Stimulated activated CD8-positive, alpha-beta memory T cell treated with anti-CD3 and anti-CD28 coated beads, Interleukin-4, amount 100 ng/mL, for 24 hours (primary cell): ENCODE measurements around the gene TBC1D14.
A peak's percentile ranks its signal among the peaks of the same experiment; 100 is the strongest.
"Not testable (repeated sequence)": the region's sequence is repeated elsewhere in the genome, so short reads cannot be mapped to it uniquely, and the experiment has no call there.

Source experiments
- DNase-seq: peaks from one replicate; pipeline ENCODE4 v3.0.0-alpha.2; 2020; ENCODE audit warnings: low read depth

TBC1D14 gene

DNA sequence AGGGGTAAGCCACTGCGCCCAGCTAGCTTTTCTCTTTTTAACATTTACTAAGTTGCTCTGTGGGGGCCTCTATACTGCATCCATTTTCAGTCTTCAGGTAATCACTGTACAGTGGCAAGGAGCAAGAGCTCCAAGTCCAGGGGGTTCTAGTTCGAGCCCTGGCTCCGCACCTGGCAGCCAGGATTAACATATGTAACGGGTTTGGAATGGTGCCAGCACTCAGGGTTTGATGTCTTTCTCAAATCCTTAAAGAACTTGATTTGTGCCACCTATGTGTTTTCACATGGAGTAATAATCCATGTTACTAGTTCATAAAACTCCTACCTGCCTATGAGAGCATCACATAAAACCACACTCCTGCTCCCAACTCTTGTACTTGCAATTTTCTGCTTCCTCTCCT lies 153.7 kb downstream of the TBC1D14 start:
- no peak for DNase-seq

DNA sequence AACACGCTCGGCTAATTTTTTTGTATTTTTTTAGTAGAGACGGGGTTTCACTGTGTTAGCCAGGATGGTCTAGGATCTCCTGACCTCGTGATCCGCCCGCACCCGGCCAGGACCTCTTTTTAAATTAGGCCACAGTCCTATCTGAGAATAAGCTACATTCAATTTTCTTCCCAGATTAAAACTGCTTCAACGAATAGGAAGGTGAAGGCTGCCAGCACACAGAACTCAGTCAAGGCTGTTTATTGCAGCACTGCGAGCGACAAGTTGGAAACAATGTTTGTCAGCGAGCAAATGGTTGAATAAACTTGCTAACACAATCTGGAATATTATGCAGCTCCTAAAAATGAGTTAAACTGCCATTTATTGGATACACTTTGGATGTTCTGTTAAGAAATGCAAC lies 156.4 kb downstream of the TBC1D14 start:
- no peak for DNase-seq

DNA sequence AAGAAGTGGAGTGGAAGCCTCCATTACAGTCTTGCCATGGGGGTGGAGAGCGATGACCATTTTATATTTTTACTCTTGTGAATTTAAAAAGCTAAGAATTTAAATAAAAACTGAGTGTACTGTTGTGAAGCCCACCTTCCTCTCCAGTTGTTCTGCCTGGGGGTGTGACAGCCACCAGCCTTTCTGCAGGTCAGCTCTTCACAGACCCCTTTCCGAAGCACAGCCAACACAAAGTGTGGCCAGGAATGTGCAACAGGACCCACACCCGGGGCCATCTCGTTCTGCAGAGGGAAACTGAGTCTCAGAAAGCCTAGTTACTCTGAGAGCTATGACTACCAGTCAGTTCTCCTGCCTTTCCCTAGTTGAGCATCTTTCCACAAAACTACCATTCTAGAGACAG lies 156.9 kb downstream of the TBC1D14 start:
- no peak for DNase-seq

DNA sequence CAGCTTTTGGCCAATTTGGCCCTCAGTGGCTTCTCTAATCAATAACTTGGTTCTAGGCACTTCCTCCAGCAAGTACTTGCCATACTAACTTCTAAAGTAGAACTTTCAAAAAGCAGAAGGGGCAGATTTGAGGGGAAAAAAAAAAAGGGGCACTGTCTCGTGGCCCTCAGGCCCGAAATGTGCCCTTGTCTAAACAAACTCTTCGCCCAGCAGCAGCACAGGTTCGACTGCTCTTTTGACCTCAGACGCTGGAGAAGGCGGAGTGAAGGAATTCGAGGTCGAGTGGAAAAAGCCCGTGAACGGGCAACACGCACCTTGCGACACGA lies 157.5 kb downstream of the TBC1D14 start:
- DNase-seq, result no peak

DNA sequence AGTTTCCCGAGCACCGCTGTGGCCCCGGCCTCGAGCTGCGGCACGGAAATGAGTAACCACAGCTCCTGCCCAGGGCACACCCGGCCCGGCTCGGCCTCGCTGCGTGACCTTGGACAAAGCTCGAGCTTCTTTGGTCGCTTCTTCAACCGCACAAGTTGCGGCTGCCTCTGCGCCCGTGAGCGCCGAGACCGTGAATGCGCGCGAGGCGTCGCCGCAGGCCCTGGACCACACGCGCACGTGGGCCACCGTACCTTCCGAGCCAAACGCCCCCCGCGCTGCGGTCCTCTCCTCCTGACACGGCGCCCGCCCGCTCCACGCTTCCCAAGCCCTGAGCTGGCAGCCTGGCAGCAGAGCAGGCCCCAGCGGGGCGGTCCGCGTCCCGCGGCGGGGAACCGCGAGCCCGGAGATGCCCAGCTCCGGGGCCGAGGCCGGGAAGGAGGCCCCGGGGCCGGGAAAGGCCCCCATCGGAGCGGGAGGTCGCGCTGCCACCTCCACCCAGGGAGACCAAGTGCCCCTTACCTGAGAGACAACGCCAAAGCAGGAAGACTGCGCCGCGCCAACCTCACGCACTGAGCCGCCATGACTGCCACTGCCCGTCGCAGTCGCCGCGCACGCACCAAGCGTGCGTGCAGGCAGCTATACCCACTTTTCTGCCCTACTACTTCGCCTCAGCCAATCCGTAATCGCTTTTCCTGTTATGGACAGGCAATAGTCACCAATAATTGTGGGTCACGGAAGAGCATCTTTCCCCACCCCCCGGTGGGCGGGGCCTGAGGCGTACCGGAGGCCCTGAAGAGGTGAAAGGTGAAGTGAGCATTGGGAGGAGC lies 158.0 kb downstream of the TBC1D14 start, which contains the start of gene GRPEL1:
GRPEL1 (minus strand) TSS at position 613 of the 827 bp plus-strand sequence; CDS start at position 581, 32 bp downstream.
- peak; percentile 100 for DNase-seq

DNA sequence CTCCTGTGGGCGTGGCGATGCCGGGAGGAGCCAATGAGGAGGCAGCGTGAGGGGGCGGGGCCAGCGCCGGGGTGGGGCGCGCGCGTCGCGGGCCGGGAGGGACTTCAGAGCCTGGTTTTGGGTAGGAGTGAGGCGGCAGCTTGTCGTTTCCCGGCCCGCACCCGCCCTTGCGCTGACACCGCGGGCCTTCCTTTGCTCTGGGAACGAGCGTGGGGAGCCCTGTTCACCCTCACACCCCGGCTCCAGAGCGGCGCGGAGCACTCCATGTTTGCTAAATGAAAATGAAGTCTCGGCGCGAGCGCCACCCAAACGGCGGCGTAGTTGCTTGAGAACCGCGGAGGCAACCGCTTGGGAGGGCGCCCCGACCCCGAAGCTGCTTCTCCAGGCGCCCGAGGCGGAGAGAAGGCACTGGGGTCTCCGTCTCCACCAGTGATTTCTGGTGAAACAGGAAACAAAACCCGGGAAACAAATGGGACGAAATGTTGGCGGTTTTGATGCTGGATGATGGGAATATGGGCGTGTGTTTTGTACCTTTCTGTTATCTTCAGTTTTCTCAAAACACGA lies 158.7 kb downstream of the TBC1D14 start:
- no peak for DNase-seq

DNA sequence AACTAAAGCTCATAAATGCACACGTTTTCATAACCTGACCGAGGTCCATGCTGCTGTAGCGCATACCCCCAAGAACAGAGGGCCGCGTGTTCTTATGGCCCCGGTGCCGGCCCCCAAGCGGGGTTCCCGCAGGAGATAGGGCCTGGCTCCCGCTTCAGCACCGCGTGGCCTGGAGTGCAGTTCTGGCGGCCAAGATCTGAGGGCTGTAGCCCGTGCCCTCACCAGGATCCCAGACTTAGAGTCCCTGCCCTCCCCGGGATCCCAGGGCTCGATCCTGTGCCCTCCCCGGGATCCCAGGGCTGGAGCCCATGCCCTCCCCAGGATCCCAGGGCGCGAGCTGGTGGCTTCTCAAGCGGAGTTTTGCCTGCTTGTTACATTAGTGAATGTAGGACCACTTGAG lies 159.3 kb downstream of the TBC1D14 start:
- DNase-seq, result no peak

DNA sequence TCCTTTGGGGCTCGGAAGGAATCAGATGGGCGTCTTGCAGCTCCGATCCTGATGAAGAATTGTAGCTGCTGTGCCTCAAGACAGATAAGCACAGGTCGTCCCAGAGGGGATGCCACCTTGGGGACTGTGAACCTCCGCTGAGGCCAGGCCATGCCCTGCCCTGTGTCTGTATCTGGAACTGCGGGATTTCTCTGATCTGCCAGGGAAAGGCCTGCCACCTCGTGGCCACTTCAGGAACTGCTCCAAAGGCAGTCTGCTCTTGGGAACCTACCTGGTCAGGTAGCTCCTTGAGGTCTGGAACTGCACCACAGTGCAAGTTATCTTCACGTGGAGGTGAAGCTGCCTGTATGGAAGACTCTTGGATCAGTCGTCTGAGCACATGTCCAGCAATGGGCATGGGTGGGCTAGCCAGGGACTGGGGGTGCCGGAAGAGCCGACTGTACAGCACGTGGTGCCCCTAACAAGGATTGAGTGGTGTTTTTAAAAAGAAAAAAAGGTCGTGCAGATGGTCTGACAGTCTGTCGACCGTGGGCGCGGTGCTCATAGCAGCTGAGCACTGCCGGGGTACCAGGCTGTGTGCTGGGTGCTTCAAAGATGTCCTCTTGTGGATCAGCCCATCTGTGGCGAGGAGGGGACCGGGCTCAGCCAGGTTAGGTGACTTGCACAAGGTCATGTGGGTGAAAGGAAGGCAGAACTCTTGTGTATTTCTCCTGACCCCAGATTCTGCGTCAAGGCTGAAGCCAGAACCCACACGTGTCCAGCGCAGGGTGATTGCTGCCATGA lies 161.3 kb downstream of the TBC1D14 start:
- peak; percentile 68 for DNase-seq

DNA sequence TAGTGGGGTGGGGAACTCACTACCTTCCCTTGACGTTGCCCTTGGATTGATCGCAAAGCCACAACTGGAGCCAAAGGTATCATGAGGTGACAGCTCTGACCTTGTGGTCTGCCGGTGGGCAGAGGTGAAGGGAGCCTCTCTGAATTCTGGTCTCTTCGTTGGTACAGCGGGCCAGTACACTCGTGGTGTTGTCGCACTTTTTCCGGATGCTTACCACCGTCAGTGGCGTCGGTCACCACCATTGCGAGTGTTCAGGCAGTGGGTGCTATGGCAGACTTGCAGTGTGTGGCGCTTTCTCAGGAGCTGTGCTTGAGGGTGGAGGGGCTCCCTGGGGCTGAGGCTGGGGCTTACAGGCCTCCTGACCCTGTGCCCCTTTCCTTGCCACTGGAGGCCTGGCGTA lies 163.4 kb downstream of the TBC1D14 start:
- no peak for DNase-seq

DNA sequence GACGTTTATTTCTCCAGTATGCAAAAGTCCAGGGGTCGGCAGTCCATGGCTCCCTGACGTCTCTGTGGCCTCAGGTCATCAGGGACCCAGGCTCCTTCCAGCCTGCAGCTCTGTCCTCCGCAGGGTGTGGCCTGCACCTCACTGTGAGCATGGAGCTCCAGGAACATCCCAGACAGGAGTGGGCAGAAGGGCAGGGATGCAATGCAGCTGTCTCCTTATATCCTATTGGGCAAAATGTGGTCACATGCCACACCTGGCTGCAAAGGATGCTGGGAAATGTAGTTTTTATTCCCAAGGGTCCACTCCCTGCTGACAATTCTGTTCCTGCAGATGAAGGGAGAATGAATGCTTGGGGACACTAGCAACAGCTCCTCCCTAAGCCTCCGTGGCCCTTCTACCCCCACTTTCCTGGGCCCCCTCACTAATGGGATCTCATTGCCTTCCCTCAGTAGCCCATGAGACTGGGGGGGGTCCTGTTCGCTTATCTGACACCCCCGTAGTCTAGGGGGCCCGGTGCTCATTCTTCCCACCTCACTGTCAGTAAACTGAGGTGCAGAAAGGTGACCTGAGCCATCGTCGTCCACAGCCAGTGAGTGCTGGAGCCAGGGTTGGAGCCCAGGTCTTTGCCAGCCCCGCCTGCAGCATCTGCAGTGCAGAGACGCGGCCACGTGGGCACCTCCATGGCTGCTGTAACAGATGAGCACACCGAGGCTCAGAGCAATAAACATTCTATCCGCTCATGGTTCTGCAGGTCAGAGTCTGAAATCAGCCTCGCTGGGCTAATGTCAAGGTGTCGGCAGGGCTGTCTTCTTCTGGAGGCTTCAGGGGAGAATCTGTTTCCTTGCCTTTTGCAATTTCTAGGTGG lies 164.1 kb downstream of the TBC1D14 start:
- no peak for DNase-seq

DNA sequence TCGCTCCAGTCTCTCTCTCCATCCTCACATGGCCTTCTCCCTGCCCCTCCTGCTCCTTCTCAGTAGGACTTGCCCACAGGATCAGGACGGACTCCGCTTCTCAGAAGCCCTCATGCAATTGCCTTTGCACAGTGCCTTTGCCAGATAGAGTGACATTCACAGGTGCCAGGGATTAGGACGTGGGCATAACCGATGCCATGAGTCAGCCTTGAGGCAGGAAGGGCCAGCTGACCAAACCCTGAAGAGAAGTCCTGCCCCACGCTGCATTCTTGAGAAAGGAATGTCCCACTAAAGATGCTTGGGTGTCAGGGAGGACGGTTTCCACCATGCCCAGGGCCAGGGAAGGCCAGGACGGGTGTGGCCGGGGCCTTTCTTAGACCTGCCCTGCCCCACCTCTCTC lies 164.8 kb downstream of the TBC1D14 start:
- no peak for DNase-seq

DNA sequence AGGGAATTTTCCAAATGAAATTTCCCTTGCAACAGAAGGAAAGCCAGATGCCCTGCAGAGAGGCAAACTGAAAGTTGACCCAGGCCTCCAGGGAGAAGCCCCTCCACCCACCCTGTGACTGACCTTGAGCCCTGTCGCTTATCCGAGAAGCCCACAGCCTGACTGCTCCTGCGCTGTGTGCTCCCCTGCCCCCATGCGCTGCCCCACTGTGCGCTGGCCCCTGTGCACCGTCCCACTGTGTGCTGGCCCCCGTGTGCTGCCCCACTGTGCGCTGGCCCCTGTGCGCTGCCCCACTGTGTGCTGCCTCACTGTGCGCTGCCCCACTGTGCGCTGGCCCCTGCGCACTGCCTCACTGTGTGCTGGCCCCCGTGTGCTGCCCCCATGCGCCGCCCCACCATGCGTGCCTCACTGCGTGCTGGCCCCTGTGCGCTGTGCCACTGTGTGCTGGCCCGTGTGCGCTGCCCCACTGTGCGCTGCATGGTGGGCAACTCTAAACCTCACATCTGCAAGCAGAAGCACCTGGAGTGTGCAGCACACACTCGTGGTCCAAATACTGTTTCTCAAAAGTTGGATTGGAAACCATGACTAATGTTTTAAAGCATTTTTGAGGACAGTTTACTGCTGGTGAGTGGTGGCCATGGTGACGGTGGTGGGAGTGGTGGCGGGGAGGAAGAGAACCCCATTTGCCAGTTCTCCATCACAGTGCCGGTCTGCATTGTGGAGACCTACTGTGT lies 166.5 kb downstream of the TBC1D14 start:
- no peak for DNase-seq

DNA sequence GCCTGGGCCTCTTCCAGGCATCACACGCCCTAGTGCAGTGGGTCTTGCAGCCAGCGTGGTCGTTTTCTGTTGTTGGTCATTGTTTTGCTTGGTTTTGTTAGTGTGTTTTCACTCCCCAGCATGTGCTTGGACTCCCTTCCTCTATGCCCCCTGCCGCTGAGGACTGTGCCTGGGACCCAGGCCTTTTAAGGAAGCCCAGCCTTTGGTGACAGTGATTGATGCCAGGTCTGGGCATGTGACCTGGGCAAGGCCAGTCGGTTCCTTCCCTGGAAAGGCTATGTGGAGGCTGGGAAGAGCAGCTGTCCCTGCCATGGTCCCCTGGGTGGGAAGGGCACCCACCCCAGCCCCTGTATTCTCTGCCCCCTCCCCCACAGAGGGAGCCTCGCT lies 167.1 kb downstream of the TBC1D14 start:
- no peak for DNase-seq

DNA sequence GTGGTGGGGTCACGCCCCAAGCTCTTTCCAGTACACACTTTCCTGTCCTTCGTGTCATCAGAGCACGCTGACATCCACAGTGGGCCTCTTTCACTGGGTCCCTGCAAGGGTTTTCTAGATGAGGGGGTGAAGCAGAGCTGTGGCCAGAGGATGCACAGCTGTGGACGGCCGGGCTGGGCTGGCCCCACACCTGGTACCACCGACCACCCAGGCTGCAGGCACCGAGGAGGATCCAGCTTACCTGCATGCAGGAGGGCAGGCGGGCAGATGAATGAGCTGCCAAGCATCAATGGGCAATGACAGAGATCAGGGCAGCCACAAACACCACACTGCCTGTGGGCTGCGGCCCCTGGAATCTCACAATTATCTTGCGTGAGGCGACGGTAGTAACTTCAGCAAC lies 167.7 kb downstream of the TBC1D14 start:
- no peak for DNase-seq

DNA sequence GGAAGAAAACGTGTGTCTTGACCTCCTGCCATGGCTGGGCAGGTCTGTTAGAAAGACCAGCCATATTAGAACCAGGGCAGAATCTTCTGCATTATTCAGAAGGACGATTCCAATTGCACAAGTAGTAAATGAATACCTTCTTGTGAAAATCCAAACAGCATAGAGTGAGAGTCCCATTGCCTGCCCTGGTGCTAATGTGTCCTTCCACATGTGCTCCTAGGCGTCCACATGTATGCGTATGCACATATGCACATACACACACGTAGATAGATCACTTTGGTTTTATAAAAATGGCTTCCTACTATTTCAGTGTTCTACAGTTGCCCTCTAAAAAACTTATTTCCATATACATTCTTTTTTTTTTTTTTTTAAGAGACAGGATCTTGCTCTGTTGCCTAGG lies 168.4 kb downstream of the TBC1D14 start:
- DNase-seq, result no peak

DNA sequence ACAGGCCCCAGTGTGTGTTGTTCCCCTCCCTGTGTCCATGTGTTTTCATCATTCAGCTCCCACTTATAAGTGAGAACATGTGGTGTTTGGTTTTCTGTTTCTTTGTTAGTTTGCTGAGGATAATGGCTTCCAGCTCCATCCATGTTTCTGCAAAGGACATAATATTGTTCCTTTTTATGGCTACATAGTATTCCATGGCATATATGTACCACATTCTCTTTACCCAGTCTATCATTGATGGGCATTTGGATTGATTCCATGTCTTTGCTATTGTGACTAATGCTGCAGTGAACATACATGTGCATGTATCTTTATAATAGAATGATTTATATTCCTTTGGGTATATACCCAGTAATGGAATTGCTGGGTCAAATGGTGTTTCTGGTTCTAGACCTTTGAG lies 169.9 kb downstream of the TBC1D14 start:
- DNase-seq, result not testable (repeated sequence)

DNA sequence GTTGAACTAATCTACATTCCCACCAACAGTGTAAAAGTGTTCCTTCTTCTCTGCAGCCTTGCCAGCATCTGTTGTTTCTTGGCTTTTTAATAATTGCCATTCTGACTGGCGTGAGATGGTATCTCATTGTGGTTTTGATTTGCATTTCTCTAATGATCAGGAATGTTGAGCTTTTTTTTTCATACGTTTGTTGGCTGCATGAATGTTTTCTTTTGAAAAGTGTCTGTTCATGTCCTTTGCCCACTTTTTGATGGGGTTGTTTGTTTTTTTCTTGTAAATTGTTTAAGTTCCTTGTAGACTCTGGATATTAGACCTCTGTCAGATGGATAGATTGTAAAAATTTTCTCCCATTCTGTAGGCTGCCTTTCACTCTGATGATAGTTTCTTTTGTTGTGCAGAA lies 170.3 kb downstream of the TBC1D14 start:
- not testable (repeated sequence) for DNase-seq
